Neural cell (in vitro differentiated cells): ENCODE measurements around the gene ARL4A. TPM values are rescaled to one million over a fixed set of nuclear protein-coding genes. Genes with fewer than 3 reads are reported as not detected.

ENCODE experiments used
- H2AFZ ChIP-seq: fragments of 200-600, 300-800 bp; sonication (generic), shearing (Covaris generic); 2 replicates; pipeline ENCODE4 v1.6.0; 2014; ENCODE audit warnings: low read depth, mild to moderate bottlenecking, antibody characterized with exemption, low read length, moderate library complexity
- H3F3A ChIP-seq: fragments of 200-600 bp; shearing (Covaris generic); 2 replicates; pipeline ENCODE4 v1.6.1; 2016; ENCODE audit warnings: mild to moderate bottlenecking, moderate library complexity, mixed read lengths, antibody characterized with exemption, low read length; ENCODE audit not compliant: insufficient read depth, poor library complexity, severe bottlenecking
- H3K27ac ChIP-seq: fragments of 200-600, 300-800 bp; sonication (generic), shearing (Covaris generic); 2 replicates; pipeline ENCODE4 v1.5.1; 2014; ENCODE audit warnings: mild to moderate bottlenecking, low read length, moderate library complexity
- H3K27me3 ChIP-seq: fragments of 300-800, 200-600 bp; sonication (generic), shearing (Covaris generic); 2 replicates; pipeline ENCODE4 v1.6.0; 2014; ENCODE audit warnings: mild to moderate bottlenecking, low read depth, low read length, moderate library complexity; ENCODE audit not compliant: insufficient read depth
- H3K36me3 ChIP-seq: fragments of 300-800, 200-600 bp; sonication (generic), shearing (Covaris generic); 2 replicates; pipeline ENCODE4 v1.5.1; 2014; ENCODE audit warnings: mild to moderate bottlenecking, antibody characterized with exemption, low read length, moderate library complexity; ENCODE audit not compliant: insufficient read depth
- H3K4me2 ChIP-seq: fragments of 300-800, 200-600 bp; sonication (generic), shearing (Covaris generic); 2 replicates; pipeline ENCODE4 v1.6.0; 2014; ENCODE audit warnings: mild to moderate bottlenecking, low read length
- H3K4me3 ChIP-seq: fragments of 300-800, 200-600 bp; sonication (generic), shearing (Covaris generic); 2 replicates; pipeline ENCODE4 v1.5.1; 2014; ENCODE audit warnings: mild to moderate bottlenecking, low read length, moderate library complexity
- H3K79me2 ChIP-seq: fragments of 200-600 bp; shearing (Covaris generic); replicated peaks from 2 replicates; pipeline ENCODE4 v1.6.0; 2014; ENCODE audit warnings: mild to moderate bottlenecking, low read length, moderate library complexity; ENCODE audit not compliant: insufficient read depth
- H3K9ac ChIP-seq: fragments of 300-800, 200-600 bp; sonication (generic), shearing (Covaris generic); 2 replicates; pipeline ENCODE4 v1.6.1; 2016; ENCODE audit warnings: mild to moderate bottlenecking, low read length, mixed read lengths
- H3K9me2 ChIP-seq: fragments of 200-600 bp; shearing (Covaris generic); 2 replicates; pipeline ENCODE4 v1.6.1; 2016; ENCODE audit warnings: mild to moderate bottlenecking, low read length, mixed read lengths; ENCODE audit not compliant: insufficient read depth
- H3K9me3 ChIP-seq: fragments of 200-600, 300-800 bp; sonication (generic), shearing (Covaris generic); 2 replicates; pipeline ENCODE4 v1.6.1; 2016; ENCODE audit warnings: mild to moderate bottlenecking, mixed run types, low read length, moderate library complexity, mixed read lengths
- H4K20me1 ChIP-seq: fragments of 200-600 bp; shearing (Covaris generic); 2 replicates; pipeline ENCODE4 v1.6.1; 2016; ENCODE audit warnings: mild to moderate bottlenecking, mixed run types; ENCODE audit not compliant: insufficient read depth
- EP300 ChIP-seq: fragments of 450-650 bp; conservative IDR thresholded peaks from 2 replicates; pipeline ENCODE4 v1.6.1; 2014; ENCODE audit warnings: antibody characterized with exemption, mild to moderate bottlenecking, moderate library complexity; ENCODE audit not compliant: poor library complexity, severe bottlenecking
- EZH2 ChIP-seq: fragments of 200-600, 300-800 bp; shearing (Covaris generic), sonication (generic); IDR thresholded peaks from 2 replicates; pipeline ENCODE4 v1.6.1; 2014; ENCODE audit warnings: antibody characterized with exemption, low read length, borderline replicate concordance, mild to moderate bottlenecking; ENCODE audit not compliant: insufficient read depth, poor library complexity, severe bottlenecking
- MXI1 ChIP-seq: fragments of 450-650 bp; conservative IDR thresholded peaks from 2 replicates; pipeline ENCODE4 v1.6.1; 2014; ENCODE audit warnings: antibody characterized with exemption, mild to moderate bottlenecking; ENCODE audit not compliant: poor library complexity, severe bottlenecking
- POLR2AphosphoS5 ChIP-seq: IDR thresholded peaks from 2 replicates; pipeline ENCODE4 v1.6.1; 2012
- RAD21 ChIP-seq: fragments of 450-650 bp; conservative IDR thresholded peaks from 2 replicates; pipeline ENCODE4 v1.6.1; 2014; ENCODE audit warnings: antibody characterized with exemption, mild to moderate bottlenecking, moderate library complexity
- SMC3 ChIP-seq: fragments of 450-650 bp; conservative IDR thresholded peaks from 2 replicates; pipeline ENCODE4 v1.6.1; 2014; ENCODE audit warnings: antibody characterized with exemption, mild to moderate bottlenecking, moderate library complexity; ENCODE audit not compliant: poor library complexity
- TAF1 ChIP-seq: IDR thresholded peaks from 2 replicates; pipeline ENCODE4 v1.6.1; 2012; ENCODE audit warnings: low read depth
- polyA plus RNA-seq: library from polyadenylated mRNA; depleted of rRNA; stranded (reverse); fragments of >200 nt; gene quantifications from 2 replicates; pipeline ENCODE4 v1.2.3, GENCODE V29; 2014
- TF ChIP-seq, protein P1 (sequence below): IDR thresholded peaks from 2 replicates; pipeline ENCODE4 v1.6.1; 2012; ENCODE audit warnings: borderline replicate concordance
- TF ChIP-seq, protein P2 (sequence below): fragments of 450-650 bp; IDR thresholded peaks from 2 replicates; pipeline ENCODE4 v1.5.1; 2014; ENCODE audit warnings: antibody characterized with exemption, mild to moderate bottlenecking, moderate library complexity; ENCODE audit not compliant: poor library complexity, severe bottlenecking

The ARL4A gene
- polyA plus RNA-seq, 1 donor from 2014 or later, result 10.9 TPM

DNA sequence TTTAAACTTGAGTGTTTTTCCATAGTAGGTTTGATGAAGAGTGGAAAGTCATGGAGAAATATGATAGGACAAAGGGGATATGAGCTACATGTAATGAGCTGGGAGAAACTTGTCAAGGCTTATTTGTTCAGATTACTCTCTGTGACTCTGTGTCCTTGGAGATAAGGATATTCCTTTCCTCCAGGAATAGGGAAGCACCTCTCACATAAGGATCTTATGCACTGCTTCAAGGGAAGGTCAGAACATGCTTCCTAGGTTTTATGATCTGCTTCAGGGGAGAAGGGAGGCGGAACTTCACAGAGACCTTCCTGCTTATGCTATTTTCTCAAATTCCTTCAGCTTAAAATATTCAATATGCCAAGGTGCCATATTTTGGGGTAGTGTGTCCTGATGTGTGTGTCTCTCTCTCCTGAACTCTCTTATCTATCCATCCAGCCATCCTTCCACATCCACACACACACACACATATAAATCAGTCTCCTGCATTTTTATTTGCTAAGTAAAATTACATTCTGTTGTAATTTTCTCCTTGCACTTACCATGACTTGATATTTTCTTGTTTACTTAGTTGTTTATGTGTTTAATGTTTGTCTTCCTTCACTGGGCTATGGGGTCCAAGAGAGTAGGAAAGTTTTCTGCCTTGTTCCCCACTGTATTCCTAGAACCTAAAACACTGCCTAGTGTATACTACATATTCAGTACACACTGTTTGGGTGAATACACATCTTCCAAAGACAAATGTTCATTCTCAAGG is 26.4 kb downstream of the ARL4A start:
- H3K4me2 ChIP-seq, result no peak overlapping the region

DNA sequence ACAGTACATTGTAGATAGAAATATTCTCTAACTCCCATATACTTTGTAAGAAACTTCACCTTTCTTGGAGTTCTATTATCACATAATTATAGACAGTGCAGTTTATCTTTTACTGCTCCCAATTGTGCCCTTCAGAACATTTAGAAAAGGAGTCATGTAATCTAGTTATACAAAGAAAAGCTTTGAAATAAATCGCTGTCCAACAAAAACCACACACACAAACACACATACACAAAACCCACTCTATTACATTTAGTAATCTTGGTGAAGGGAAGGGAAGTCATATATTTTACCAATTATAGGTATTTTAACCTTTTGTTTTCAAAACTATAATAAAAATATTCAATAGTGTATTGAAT is 26.9 kb downstream of the ARL4A start:
- Histone ChIP-seq H3K4me3 (no peak overlapping the region), H3K9me3 (no peaks in the 10 kb centered on the region), H3K4me2 (no peak overlapping the region), H3K36me3 (no peaks in the 10 kb centered on the region), H3F3A (no peaks in the 10 kb centered on the region), H3K9me2 (no peaks in the 10 kb centered on the region), H3K79me2 (no peaks in the 10 kb centered on the region), H3K9ac (no peak overlapping the region), H4K20me1 (no peaks in the 10 kb centered on the region), H3K27me3 (peaks cover 9% of the 10 kb centered on the region), H2AFZ (no peak overlapping the region), H3K27ac (no peak overlapping the region)
- no peak for TF ChIP-seq TAF1
- TF ChIP-seq, protein P1, sequence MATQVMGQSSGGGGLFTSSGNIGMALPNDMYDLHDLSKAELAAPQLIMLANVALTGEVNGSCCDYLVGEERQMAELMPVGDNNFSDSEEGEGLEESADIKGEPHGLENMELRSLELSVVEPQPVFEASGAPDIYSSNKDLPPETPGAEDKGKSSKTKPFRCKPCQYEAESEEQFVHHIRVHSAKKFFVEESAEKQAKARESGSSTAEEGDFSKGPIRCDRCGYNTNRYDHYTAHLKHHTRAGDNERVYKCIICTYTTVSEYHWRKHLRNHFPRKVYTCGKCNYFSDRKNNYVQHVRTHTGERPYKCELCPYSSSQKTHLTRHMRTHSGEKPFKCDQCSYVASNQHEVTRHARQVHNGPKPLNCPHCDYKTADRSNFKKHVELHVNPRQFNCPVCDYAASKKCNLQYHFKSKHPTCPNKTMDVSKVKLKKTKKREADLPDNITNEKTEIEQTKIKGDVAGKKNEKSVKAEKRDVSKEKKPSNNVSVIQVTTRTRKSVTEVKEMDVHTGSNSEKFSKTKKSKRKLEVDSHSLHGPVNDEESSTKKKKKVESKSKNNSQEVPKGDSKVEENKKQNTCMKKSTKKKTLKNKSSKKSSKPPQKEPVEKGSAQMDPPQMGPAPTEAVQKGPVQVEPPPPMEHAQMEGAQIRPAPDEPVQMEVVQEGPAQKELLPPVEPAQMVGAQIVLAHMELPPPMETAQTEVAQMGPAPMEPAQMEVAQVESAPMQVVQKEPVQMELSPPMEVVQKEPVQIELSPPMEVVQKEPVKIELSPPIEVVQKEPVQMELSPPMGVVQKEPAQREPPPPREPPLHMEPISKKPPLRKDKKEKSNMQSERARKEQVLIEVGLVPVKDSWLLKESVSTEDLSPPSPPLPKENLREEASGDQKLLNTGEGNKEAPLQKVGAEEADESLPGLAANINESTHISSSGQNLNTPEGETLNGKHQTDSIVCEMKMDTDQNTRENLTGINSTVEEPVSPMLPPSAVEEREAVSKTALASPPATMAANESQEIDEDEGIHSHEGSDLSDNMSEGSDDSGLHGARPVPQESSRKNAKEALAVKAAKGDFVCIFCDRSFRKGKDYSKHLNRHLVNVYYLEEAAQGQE, result no peak
- no peak for TF ChIP-seq MXI1
- TF ChIP-seq POLR2AphosphoS5, result no peak
- no peak for TF ChIP-seq RAD21
- no peak for TF ChIP-seq EP300
- TF ChIP-seq, protein P2, sequence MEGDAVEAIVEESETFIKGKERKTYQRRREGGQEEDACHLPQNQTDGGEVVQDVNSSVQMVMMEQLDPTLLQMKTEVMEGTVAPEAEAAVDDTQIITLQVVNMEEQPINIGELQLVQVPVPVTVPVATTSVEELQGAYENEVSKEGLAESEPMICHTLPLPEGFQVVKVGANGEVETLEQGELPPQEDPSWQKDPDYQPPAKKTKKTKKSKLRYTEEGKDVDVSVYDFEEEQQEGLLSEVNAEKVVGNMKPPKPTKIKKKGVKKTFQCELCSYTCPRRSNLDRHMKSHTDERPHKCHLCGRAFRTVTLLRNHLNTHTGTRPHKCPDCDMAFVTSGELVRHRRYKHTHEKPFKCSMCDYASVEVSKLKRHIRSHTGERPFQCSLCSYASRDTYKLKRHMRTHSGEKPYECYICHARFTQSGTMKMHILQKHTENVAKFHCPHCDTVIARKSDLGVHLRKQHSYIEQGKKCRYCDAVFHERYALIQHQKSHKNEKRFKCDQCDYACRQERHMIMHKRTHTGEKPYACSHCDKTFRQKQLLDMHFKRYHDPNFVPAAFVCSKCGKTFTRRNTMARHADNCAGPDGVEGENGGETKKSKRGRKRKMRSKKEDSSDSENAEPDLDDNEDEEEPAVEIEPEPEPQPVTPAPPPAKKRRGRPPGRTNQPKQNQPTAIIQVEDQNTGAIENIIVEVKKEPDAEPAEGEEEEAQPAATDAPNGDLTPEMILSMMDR, result no peak
- TF ChIP-seq SMC3, result no peak
- TF ChIP-seq EZH2, result no peak

More for the DNA sequence above, 26.4 kb downstream of the ARL4A start:
- TF ChIP-seq SMC3 (no peak), TAF1 (no peak), EP300 (no peak), EZH2 (no peak), MXI1 (no peak), RAD21 (no peak), POLR2AphosphoS5 (no peak)
- TF ChIP-seq, protein P2, result no peak
- TF ChIP-seq, protein P1, result no peak
- no peaks in the 10 kb centered on the region for H3K36me3 ChIP-seq
- H3K27ac ChIP-seq, result no peak overlapping the region
- no peak overlapping the region for H3K9ac ChIP-seq
- H3K27me3 ChIP-seq, result peaks cover 9% of the 10 kb centered on the region
- H3K79me2 ChIP-seq, result no peaks in the 10 kb centered on the region
- no peaks in the 10 kb centered on the region for H3K9me2 ChIP-seq
- H4K20me1 ChIP-seq, result no peaks in the 10 kb centered on the region
- no peaks in the 10 kb centered on the region for H3K9me3 ChIP-seq
- no peak overlapping the region for H3K4me3 ChIP-seq
- H3F3A ChIP-seq, result no peaks in the 10 kb centered on the region
- no peak overlapping the region for H2AFZ ChIP-seq
